GM21576 (cell line): ENCODE measurements around the gene KRT72.

Experiments
- ATAC-seq: cut with Tn5 transposase; IDR thresholded peaks from one replicate; pipeline ENCODE4 v1.9.1; 2021; ENCODE audit warnings: mild to moderate bottlenecking, moderate library complexity; ENCODE audit not compliant: unreplicated experiment

KRT72 gene

GRCh38 chr12:52551216-52551865, 49.9 kb downstream of the KRT72 start:
- no peak for ATAC-seq

- no peak for ATAC-seq
These were observed 55.1 kb downstream of the KRT72 start for GRCh38 chr12:52546126-52546525.

GRCh38 chr12:52543985-52544883, 57.0 kb downstream of the KRT72 start:
- ATAC-seq = no peak

GRCh38 chr12:52542785-52543318, 58.4 kb downstream of the KRT72 start:
- no peak for ATAC-seq

- no peak for ATAC-seq
These were observed 59.1 kb downstream of the KRT72 start for GRCh38 chr12:52542157-52542556.

GRCh38 chr12:52541709-52542108, 59.6 kb downstream of the KRT72 start:
- ATAC-seq = no peak

- no peak for ATAC-seq
These were observed 60.7 kb downstream of the KRT72 start for GRCh38 chr12:52540531-52540930.

GRCh38 chr12:52539821-52540173, 61.5 kb downstream of the KRT72 start:
- ATAC-seq = no peak

GRCh38 chr12:52539083-52539820, 62.0 kb downstream of the KRT72 start:
- no peak for ATAC-seq

- no peak for ATAC-seq
These were observed 64.2 kb downstream of the KRT72 start for GRCh38 chr12:52537101-52537500.
